ENCODE measurements around the gene HAT1. TPM values are rescaled to one million over a fixed set of nuclear protein-coding genes. Genes with fewer than 3 reads are reported as not detected.
A peak's percentile ranks its signal among the peaks of the same experiment; 100 is the strongest.

HAT1 gene
- total RNA-seq, 1 experiment from 2014 or later, result 58.9 TPM

GRCh38 chr2:171956135-171956825, 34.0 kb downstream of the HAT1 start:
- Mint-ChIP-seq H3K36me3 (peaks cover 10% of the 10 kb centered on the region), H3K9me3 (no peaks in the 10 kb centered on the region), H3K27ac (no peak overlapping the region), H3K4me1 (peaks cover 4% of the 10 kb centered on the region), H3K27me3 (ENCODE audit: low read depth) (no peaks in the 10 kb centered on the region), H3K4me3 (no peak overlapping the region)
- TF ChIP-seq NR2C2 (CRISPR knock-in tag; IDR thresholded peaks at IDR 0.05), result no peak
- DNase-seq (ENCODE audit: low spot score) (no peak), ATAC-seq (no peak)
- ChIA-PET POLR2A (no interaction called here), CTCF (interaction anchor here (0.7 to 1.1 kb wide), 3 partner anchors 146 to 171 kb away, joined by 3 read pairs; partner anchors contain the start of gene DLX2)

- 0 out of 2 replicates have a peak overlapping the region, but pooled peaks have one; percentile 4 for H3K27ac Mint-ChIP-seq
- ATAC-seq (no peak), DNase-seq (ENCODE audit: low spot score) (no peak)
- no peaks in the 10 kb centered on the region for H3K9me3 Mint-ChIP-seq
- H3K4me1 Mint-ChIP-seq, result peaks cover 4% of the 10 kb centered on the region
- CTCF ChIA-PET, result interaction anchor here (1.0 to 1.1 kb wide), 2 partner anchors 145 to 148 kb away, joined by 3 read pairs; partner anchors contain the start of gene DLX2
- no peak overlapping the region for H3K4me3 Mint-ChIP-seq
- no peak for TF ChIP-seq STAT6 (CRISPR knock-in tag; conservative IDR thresholded peaks at IDR 0.05; ENCODE audit: low read depth)
- no peak for TF ChIP-seq ZBTB21 (CRISPR knock-in tag; IDR thresholded peaks at IDR 0.05; ENCODE audit: borderline replicate concordance)
- no peak for TF ChIP-seq SOX15 (CRISPR knock-in tag; IDR thresholded peaks at IDR 0.05)
- TF ChIP-seq ATF2 (CRISPR knock-in tag; IDR thresholded peaks at IDR 0.05; ENCODE audit: borderline replicate concordance, low read depth), result no peak
- TF ChIP-seq RORB (CRISPR knock-in tag; IDR thresholded peaks at IDR 0.05), result no peak
- TF ChIP-seq ZNF416 (CRISPR knock-in tag; IDR thresholded peaks at IDR 0.05), result no peak
- no peak for TF ChIP-seq ZNF512 (CRISPR knock-in tag; IDR thresholded peaks at IDR 0.05; ENCODE audit: borderline replicate concordance)
- TF ChIP-seq ZNF219 (CRISPR knock-in tag; IDR thresholded peaks at IDR 0.05; ENCODE audit: borderline replicate concordance), result no peak
- no peak for TF ChIP-seq ZNF121 (CRISPR knock-in tag; IDR thresholded peaks at IDR 0.05)
- no peak for TF ChIP-seq ZBTB43 (CRISPR knock-in tag; IDR thresholded peaks at IDR 0.05)
- no peaks in the 10 kb centered on the region for H3K27me3 Mint-ChIP-seq (ENCODE audit: low read depth)
- POLR2A ChIA-PET, result no interaction called here
- peaks cover 10% of the 10 kb centered on the region for H3K36me3 Mint-ChIP-seq
Measured at GRCh38 chr2:171957061-171957460, 34.8 kb downstream of the HAT1 start.

- DNase-seq (ENCODE audit: low spot score), result no peak
- CTCF ChIA-PET, result no interaction called here
- H3K27me3 Mint-ChIP-seq (ENCODE audit: low read depth), result no peaks in the 10 kb centered on the region
- no peak for ATAC-seq
- peaks cover 4% of the 10 kb centered on the region for H3K4me1 Mint-ChIP-seq
- H3K36me3 Mint-ChIP-seq, result peaks cover 10% of the 10 kb centered on the region
- no peak overlapping the region for H3K4me3 Mint-ChIP-seq
- no peaks in the 10 kb centered on the region for H3K9me3 Mint-ChIP-seq
- POLR2A ChIA-PET, result no interaction called here
- no peak overlapping the region for H3K27ac Mint-ChIP-seq
- TF ChIP-seq ZMAT4 (CRISPR knock-in tag; IDR thresholded peaks at IDR 0.05) (no peak), ZNF416 (CRISPR knock-in tag; IDR thresholded peaks at IDR 0.05) (no peak), TP53 (CRISPR knock-in tag; IDR thresholded peaks at IDR 0.05) (no peak), ZSCAN18 (CRISPR knock-in tag; IDR thresholded peaks at IDR 0.05) (no peak), USF1 (CRISPR knock-in tag; IDR thresholded peaks at IDR 0.05) (no peak), GTF2I (CRISPR knock-in tag; conservative IDR thresholded peaks at IDR 0.05) (no peak), USF2 (CRISPR knock-in tag; IDR thresholded peaks at IDR 0.05) (no peak), NR3C1 (CRISPR knock-in tag; conservative IDR thresholded peaks at IDR 0.05; ENCODE audit: low read depth) (no peak), ZNF263 (CRISPR knock-in tag; IDR thresholded peaks at IDR 0.05; ENCODE audit: low read depth) (no peak)
Measured at GRCh38 chr2:171958475-171958874, 36.2 kb downstream of the HAT1 start.

Data from WTC11 (cell line).